HG03095 (cell line): ENCODE measurements around the gene DENND1A.
A peak's percentile ranks its signal among the peaks of the same experiment; 100 is the strongest.

Experiments
- ATAC-seq: cut with Tn5 transposase; IDR thresholded peaks from one replicate; pipeline ENCODE4 v1.9.1; 2021; ENCODE audit warnings: moderate library complexity; ENCODE audit not compliant: unreplicated experiment

The DENND1A gene

GRCh38 chr9:123696476-123696875 is 233.4 kb downstream of the DENND1A start:
- no peak for ATAC-seq

- ATAC-seq = no peak
Measured at GRCh38 chr9:123695386-123695785, 234.5 kb downstream of the DENND1A start.

- ATAC-seq = no peak
Measured at GRCh38 chr9:123691765-123692303, 238.1 kb downstream of the DENND1A start.

GRCh38 chr9:123689701-123690428 is 240.1 kb downstream of the DENND1A start:
- no peak for ATAC-seq

- no peak for ATAC-seq
Measured at GRCh38 chr9:123687246-123687751, 242.6 kb downstream of the DENND1A start.

- no peak for ATAC-seq
Measured at GRCh38 chr9:123686829-123687192, 243.1 kb downstream of the DENND1A start.

GRCh38 chr9:123686131-123686828 is 243.6 kb downstream of the DENND1A start:
- ATAC-seq = no peak

- no peak for ATAC-seq
Measured at GRCh38 chr9:123685489-123686083, 244.3 kb downstream of the DENND1A start.

- no peak for ATAC-seq
Measured at GRCh38 chr9:123684393-123685149, 245.4 kb downstream of the DENND1A start.

GRCh38 chr9:123682746-123683145 is 247.2 kb downstream of the DENND1A start:
- ATAC-seq = no peak

- no peak for ATAC-seq
Measured at GRCh38 chr9:123680352-123680751, 249.6 kb downstream of the DENND1A start.

GRCh38 chr9:123679330-123679987 is 250.5 kb downstream of the DENND1A start:
- ATAC-seq = peak; percentile 96

GRCh38 chr9:123678878-123679329 is 251.0 kb downstream of the DENND1A start:
- no peak for ATAC-seq

- no peak for ATAC-seq
Measured at GRCh38 chr9:123678038-123678877, 251.7 kb downstream of the DENND1A start.

- no peak for ATAC-seq
Measured at GRCh38 chr9:123676869-123677268, 253.1 kb downstream of the DENND1A start.

GRCh38 chr9:123669346-123669745 is 260.6 kb downstream of the DENND1A start:
- no peak for ATAC-seq

- ATAC-seq = no peak
Measured at GRCh38 chr9:123663529-123663928, 266.4 kb downstream of the DENND1A start.

GRCh38 chr9:123662057-123662776 is 267.7 kb downstream of the DENND1A start:
- ATAC-seq = no peak
